Dermis microvascular lymphatic vessel endothelial cell (primary cell): Measurements from ENCODE around the gene PREP. TPM values are rescaled to one million over a fixed set of nuclear protein-coding genes. Genes with fewer than 3 reads are reported as not detected.
"Not testable (repeated sequence)": the region's sequence is repeated elsewhere in the genome, so short reads cannot be mapped to it uniquely, and the experiment has no call there.

Experiments used
- DNase-seq, 2 donors: peaks; one replicate each; pipeline versions ENCODE4 v3.0.0 to v3.0.0-alpha.2; 2010; ENCODE audit warnings: low read depth in 2 of 2
- total RNA-seq: library from RNA; depleted of rRNA; stranded (reverse); fragments of >200 nt; gene quantifications from 2 replicates; pipeline ENCODE4 v1.2.1, GENCODE V29; 2014

PREP gene
- total RNA-seq, 1 donor from 2014 or later: 14.4 TPM

GRCh38 chr6:105270511-105270910 lies 132.4 kb downstream of the PREP start:
- no peak for DNase-seq

- DNase-seq: no peak
These were observed 133.5 kb downstream of the PREP start for GRCh38 chr6:105269390-105269789.

DNA sequence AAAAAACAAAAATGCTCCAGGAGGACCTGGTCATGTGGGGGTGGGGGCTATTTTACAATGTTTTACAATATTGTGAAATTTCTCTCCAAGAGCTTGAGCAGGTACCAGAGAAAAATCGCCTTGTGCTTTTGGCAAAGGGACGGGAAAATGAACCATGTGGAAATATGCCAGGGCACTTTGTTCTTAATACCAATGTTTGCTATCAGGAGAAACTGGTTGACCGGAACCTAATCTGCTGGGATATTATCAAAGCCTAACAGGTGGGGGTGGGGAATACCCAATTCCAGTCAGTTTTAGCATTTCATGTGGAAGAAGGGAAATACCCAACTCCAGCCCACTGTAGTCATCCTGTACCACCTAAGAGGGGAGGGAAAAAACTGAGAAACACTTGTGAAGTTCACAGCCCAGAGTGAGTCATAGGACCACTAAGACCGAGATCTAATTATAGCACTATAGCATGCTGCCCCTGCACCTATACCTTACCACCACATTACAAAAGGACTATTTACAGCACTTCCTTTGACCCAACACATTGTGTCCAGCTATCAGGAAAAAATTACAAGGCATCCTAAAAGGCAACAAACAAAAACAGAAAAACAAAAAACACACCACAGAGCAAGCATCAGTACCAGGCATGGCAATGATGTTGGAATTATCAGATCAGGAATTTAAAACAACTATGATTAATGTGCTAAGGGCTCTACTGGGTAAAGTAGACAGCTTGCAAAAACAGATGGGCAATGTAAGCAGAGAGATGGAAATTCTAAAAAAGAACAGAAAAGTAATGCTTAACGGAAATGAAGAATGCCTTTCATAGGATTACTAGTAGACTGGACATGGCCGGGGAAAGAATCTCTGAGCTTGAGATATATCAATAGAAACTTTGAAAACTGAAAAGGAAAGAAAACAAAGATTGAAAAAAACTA lies 138.9 kb downstream of the PREP start:
- no peak for DNase-seq

GRCh38 chr6:105259913-105260889 lies 142.7 kb downstream of the PREP start:
- DNase-seq: peak in 1 of 2 donors; percentile 22

DNA sequence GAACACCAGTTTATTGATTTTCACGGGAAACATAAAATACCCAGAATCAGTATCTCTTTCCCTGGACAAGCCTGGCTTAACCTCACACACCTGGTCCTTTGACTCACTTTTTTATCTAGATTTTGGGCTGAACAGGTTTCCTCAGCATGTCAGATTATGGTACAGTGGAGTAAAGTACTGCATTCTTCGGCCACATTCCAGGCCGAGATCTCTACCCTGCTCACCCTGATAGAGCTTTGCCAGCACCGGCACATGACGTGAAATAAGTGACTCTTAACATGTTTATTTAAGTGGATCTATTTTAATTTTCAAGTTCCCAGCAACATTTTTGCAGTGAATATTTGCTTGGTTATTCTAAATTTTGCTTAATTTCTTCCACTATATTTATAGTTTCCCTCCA lies 144.1 kb downstream of the PREP start:
- DNase-seq: peak in 1 of 2 donors; percentile 4

DNA sequence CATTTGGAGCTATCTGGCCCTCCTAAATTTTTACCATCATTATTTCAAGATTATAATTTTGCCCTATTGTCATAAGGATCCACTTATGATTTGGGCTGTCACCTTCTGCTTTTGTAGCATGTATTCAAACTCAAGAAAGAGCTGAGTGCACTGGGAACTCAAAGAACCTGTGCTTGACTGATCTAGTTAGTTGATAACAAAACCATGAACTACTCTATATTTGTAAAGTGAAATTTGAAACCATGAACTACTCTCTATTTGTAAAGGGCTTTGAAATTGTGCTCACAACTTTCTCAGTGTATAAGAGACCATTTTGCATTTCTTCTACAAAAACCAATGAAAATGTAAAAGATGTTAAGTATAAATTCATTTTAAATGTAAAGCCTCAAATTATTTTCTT lies 145.5 kb downstream of the PREP start:
- no peak for DNase-seq

- DNase-seq: no peak
These were observed 146.3 kb downstream of the PREP start for GRCh38 chr6:105256619-105257018.

- no peak for DNase-seq
These were observed 149.1 kb downstream of the PREP start for GRCh38 chr6:105253787-105254186.

- DNase-seq: no peak
These were observed 151.2 kb downstream of the PREP start for GRCh38 chr6:105251689-105252088.

DNA sequence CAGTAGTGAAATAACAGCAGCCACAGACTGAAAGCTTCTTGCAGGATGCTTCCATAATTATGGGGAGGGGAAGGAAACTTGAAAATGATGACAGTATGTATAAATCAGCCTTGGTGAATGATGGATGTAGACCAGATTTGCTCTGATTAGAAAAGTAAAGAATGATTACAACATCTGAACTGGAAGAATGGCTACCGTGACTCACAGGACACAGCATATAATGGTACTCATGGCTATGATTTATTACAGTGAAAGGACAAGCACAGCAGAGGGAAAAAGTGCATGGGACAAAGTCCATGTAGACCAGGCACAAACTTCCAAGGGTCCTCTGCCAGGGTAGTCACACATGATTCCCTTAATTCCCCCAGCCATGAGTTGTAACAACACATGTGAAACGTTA lies 152.3 kb downstream of the PREP start:
- no peak for DNase-seq

DNA sequence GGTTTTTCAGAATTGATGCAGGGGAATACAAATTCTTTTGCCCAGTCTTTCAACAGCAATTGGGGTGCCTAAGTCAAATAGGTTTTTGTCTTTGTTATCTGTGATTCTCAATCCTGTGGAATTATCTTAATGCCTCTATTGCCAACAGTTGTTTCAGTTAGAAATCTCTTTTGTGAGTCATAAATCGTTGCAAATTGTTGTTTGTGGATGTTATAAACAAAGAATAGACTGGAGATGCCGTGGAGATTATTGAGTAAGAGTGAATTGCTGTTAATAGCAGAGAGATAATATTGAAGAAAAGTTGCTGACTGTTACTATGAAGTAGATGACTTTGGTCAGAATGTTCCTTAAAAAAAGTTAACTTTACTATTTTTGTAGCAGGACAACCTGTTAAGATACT lies 159.4 kb downstream of the PREP start:
- DNase-seq: no peak

GRCh38 chr6:105235155-105235554 lies 167.7 kb downstream of the PREP start:
- DNase-seq: no peak

DNA sequence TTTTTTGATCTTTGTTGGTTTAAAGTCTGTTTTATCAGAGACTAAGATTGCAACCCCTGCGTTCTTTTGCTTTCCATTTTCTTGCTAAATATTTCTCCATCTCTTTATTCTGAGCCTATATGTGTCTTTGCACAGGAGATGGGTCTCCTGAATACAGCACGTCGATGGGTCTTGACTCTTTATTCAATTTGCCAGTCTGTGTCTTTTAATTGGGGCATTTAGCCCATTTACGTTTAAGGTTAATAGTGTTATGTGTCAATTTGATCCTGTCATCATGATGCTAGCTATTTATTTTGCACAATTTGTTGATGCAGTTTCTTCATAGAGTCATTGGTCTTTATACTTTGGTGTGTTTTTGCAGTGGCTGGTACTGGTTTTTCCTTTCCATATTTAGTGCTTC lies 171.1 kb downstream of the PREP start:
- DNase-seq: not testable (repeated sequence)

Other genes starting within 250 kb of the PREP start
- gene POPDC3, start 223.1 kb downstream of the PREP start, total RNA-seq: 0.25 and 0.39 TPM in 2 replicates